Stimulated activated CD4-positive, alpha-beta T cell treated with anti-CD3 and anti-CD28 coated beads, Interleukin-4, amount 100 ng/mL, for 1 hour (primary cell): ENCODE data around the gene KIZ.

ENCODE experiments used
- DNase-seq: peaks from one replicate; pipeline ENCODE4 v3.0.0-alpha.2; 2020

KIZ gene

GRCh38 chr20:21105429-21106170 lies 20.3 kb upstream of the KIZ start:
- DNase-seq = no peak

- no peak for DNase-seq
These were observed 19.5 kb upstream of the KIZ start, which contains the start of gene LINC00237 for GRCh38 chr20:21106171-21107017. Gene LINC00237 (minus strand): TSS chr20:21106358.

- DNase-seq = no peak
These were observed 16.7 kb upstream of the KIZ start for GRCh38 chr20:21109144-21109543.

- no peak for DNase-seq
These were observed 15.1 kb upstream of the KIZ start for GRCh38 chr20:21110811-21111210.

GRCh38 chr20:21111416-21111815 lies 14.5 kb upstream of the KIZ start:
- no peak for DNase-seq

- no peak for DNase-seq
These were observed 12.2 kb upstream of the KIZ start for GRCh38 chr20:21113697-21114096.

GRCh38 chr20:21114584-21114983 lies 11.3 kb upstream of the KIZ start:
- no peak for DNase-seq

- DNase-seq = no peak
These were observed 8.4 kb upstream of the KIZ start for GRCh38 chr20:21117521-21117920.

- DNase-seq = no peak
These were observed 7.7 kb upstream of the KIZ start for GRCh38 chr20:21118138-21118537.

GRCh38 chr20:21118782-21119181 lies 7.1 kb upstream of the KIZ start:
- no peak for DNase-seq

- DNase-seq = no peak
These were observed 1.7 kb upstream of the KIZ start for GRCh38 chr20:21124190-21124589.

GRCh38 chr20:21125072-21125848 lies 622 bp upstream of the KIZ start:
- DNase-seq = no peak

GRCh38 chr20:21126581-21126870 lies 644 bp downstream of the KIZ start:
- no peak for DNase-seq

GRCh38 chr20:21127201-21127981 lies 1.5 kb downstream of the KIZ start:
- DNase-seq = no peak

- DNase-seq = no peak
These were observed 4.0 kb downstream of the KIZ start for GRCh38 chr20:21129861-21130260.

GRCh38 chr20:21133404-21133803 lies 7.5 kb downstream of the KIZ start:
- DNase-seq = no peak

GRCh38 chr20:21133917-21134622 lies 8.2 kb downstream of the KIZ start:
- no peak for DNase-seq

- no peak for DNase-seq
These were observed 9.1 kb downstream of the KIZ start for GRCh38 chr20:21134883-21135493.

- DNase-seq = no peak
These were observed 10.3 kb downstream of the KIZ start for GRCh38 chr20:21136015-21136732.

- DNase-seq = no peak
These were observed 11.2 kb downstream of the KIZ start for GRCh38 chr20:21137078-21137477.
